Subcutaneous abdominal adipose tissue (tissue), 5 donors: Measurements from ENCODE around the gene WARS2.

Experiments
- H3K27ac ChIP-seq: one replicate; pipeline ENCODE4 v1.7.0; 2013; ENCODE audit warnings: low read depth, mild to moderate bottlenecking, inconsistent platforms, low read length, moderate library complexity
- H3K27me3 ChIP-seq, 5 donors: one replicate each; pipeline ENCODE4 v1.7.0; 2013; ENCODE audit warnings: low read length in 5 of 5, inconsistent platforms in 1 of 5; ENCODE audit not compliant: control insufficient read depth in 5 of 5, insufficient read depth in 4 of 5
- H3K36me3 ChIP-seq, 5 donors: one replicate each; pipeline ENCODE4 v1.7.0; 2013; ENCODE audit warnings: low read length in 5 of 5; ENCODE audit not compliant: control insufficient read depth in 5 of 5, insufficient read depth in 5 of 5
- H3K4me1 ChIP-seq, 5 donors: one replicate each; pipeline ENCODE4 v1.7.0; 2013; ENCODE audit warnings: low read length in 5 of 5, mild to moderate bottlenecking in 3 of 5, moderate library complexity in 1 of 5; ENCODE audit not compliant: control insufficient read depth in 5 of 5, insufficient read depth in 5 of 5
- H3K4me3 ChIP-seq, 5 donors: one replicate each; pipeline ENCODE4 v1.7.0; 2013; ENCODE audit warnings: low read length in 5 of 5, low read depth in 1 of 5
- H3K9ac ChIP-seq, 5 donors: one replicate each; pipeline ENCODE4 v1.7.0; 2013; ENCODE audit warnings: low read length in 5 of 5, mild to moderate bottlenecking in 4 of 5, moderate library complexity in 3 of 5
- H3K9me3 ChIP-seq, 5 donors: one replicate each; pipeline ENCODE4 v1.7.0; 2013; ENCODE audit warnings: low read length in 5 of 5; ENCODE audit not compliant: control insufficient read depth in 5 of 5
- donor health status: healthy.
- donor health status: healthy.
- donor health status: healthy.
- donor health status: healthy.
- donor health status: healthy.

WARS2 gene

DNA sequence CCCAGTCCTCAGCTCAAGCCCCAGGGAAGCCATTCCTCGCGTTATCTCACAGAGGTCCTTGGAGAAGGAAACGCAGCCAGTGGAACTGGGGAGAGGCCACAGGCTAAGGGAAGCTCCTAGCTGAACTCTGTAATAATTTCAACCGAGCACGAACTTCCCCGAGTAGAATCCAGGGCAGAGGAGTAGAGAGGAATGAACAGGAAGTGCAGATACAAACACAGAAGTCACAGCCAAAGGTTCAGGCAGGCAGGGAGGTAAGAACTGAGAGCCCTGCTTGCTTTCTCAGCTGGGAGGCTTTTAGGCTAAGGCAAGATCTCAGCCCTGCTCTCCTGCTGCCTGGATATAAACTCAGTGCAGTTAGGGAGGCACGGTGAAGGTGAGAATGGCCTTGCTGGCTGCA is 23.7 kb downstream of the WARS2 start:
- H3K9me3 ChIP-seq: peaks cover 0 to 2% (median 0%) of the 10 kb centered on the region in 5 donors
- peak overlapping the region in 2 of 5 donors; percentile 12 to 21 for H3K4me3 ChIP-seq
- no peaks in the 10 kb centered on the region for H3K27me3 ChIP-seq
- peak overlapping the region in 1 of 5 donors; percentile 44 for H3K9ac ChIP-seq
- H3K27ac ChIP-seq: no peak overlapping the region
- no peaks in the 10 kb centered on the region for H3K36me3 ChIP-seq
- peaks cover 4 to 12% (median 8%) of the 10 kb centered on the region in 5 donors for H3K4me1 ChIP-seq

DNA sequence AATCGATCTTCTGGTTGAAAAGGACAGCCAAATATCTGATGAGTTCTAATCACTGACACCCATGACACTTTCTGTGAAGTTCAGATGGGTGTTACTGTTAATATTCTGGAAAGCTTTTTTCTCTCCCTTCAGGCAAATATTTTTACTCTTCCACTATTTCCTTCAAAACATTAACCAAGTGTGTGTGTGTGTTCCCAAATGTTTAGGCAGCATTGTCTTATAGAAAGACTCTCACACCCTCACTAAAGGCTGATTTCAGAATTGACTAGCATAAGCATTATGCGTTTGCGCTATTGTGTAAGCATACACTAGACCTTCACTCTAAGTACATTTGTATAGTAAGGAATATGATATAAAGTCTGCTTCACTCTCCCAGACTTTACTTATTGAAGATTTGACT is 24.7 kb downstream of the WARS2 start:
- Histone ChIP-seq H3K9me3 (no peaks in the 10 kb centered on the region), H3K4me3 (no peak overlapping the region), H3K4me1 (peaks cover 4 to 12% (median 8%) of the 10 kb centered on the region in 5 donors), H3K27me3 (no peaks in the 10 kb centered on the region), H3K36me3 (no peaks in the 10 kb centered on the region), H3K27ac (no peak overlapping the region), H3K9ac (no peak overlapping the region)

DNA sequence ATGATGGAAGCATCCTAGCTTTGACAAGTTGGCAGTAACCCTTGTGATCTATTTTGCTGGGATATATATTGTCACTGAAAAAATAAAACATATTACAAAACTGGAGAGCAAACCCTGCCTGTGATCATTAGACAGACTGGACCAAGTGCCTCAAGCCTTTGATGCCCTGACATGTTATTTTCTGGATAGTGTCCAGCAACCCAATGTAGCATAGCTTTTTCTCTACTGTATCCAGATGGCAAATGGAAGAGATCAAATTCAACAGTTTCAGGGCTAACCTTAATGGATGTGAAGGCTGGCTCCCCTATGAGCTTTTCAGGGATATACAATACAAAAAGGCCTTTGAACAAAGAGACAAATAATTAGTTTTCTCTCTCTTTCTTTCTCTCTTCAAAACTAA is 25.1 kb downstream of the WARS2 start:
- Histone ChIP-seq H3K9ac (no peak overlapping the region), H3K36me3 (no peaks in the 10 kb centered on the region), H3K4me1 (peaks cover 4 to 12% (median 8%) of the 10 kb centered on the region in 5 donors), H3K4me3 (no peak overlapping the region), H3K27me3 (no peaks in the 10 kb centered on the region), H3K27ac (no peak overlapping the region), H3K9me3 (no peaks in the 10 kb centered on the region)

DNA sequence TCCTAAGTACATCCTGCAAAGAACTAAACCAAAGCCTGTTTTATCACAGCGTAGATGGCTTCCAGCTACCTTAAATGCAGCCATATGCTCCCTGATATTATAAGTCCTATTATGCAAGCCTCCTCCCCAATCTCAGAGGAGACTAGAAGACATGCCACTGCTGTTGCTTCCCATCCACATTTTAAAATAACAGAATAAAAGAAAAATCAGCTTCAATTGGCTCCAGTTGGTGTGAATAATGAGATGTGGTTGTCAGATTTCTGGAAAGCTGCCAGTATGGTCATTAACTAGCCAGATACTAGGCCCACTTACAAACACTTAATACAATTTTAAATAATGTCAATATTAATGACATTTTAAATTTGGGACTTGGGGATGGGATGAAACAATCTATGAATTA is 25.7 kb downstream of the WARS2 start:
- no peak overlapping the region for H3K9ac ChIP-seq
- H3K36me3 ChIP-seq: no peaks in the 10 kb centered on the region
- no peak overlapping the region for H3K4me3 ChIP-seq
- H3K27me3 ChIP-seq: no peaks in the 10 kb centered on the region
- H3K4me1 ChIP-seq: peaks cover 4 to 12% (median 8%) of the 10 kb centered on the region in 5 donors
- H3K9me3 ChIP-seq: no peaks in the 10 kb centered on the region
- H3K27ac ChIP-seq: no peak overlapping the region

DNA sequence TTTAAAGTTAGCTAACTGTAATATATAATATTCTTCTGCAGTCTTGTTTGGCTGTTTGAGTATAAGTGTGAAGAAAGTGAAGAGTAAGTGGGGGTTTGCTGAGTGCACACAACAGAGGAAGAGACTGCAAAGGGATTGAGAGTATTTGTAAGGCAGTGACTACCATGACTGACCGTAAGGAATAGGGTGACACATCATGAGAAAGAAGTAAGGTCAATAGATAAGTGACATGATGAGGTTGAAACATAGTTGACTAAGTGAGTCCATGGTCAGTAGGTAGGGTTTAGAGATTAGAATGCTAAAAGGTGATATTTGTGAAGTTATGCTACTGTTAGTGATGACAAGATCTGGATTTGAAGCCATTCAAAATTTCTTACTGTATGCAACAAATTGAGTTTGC is 27.7 kb downstream of the WARS2 start:
- Histone ChIP-seq H3K9me3 (no peaks in the 10 kb centered on the region), H3K4me3 (no peak overlapping the region), H3K9ac (no peak overlapping the region), H3K36me3 (no peaks in the 10 kb centered on the region), H3K27me3 (no peaks in the 10 kb centered on the region), H3K27ac (no peak overlapping the region), H3K4me1 (peaks cover 4 to 12% (median 8%) of the 10 kb centered on the region in 5 donors)

DNA sequence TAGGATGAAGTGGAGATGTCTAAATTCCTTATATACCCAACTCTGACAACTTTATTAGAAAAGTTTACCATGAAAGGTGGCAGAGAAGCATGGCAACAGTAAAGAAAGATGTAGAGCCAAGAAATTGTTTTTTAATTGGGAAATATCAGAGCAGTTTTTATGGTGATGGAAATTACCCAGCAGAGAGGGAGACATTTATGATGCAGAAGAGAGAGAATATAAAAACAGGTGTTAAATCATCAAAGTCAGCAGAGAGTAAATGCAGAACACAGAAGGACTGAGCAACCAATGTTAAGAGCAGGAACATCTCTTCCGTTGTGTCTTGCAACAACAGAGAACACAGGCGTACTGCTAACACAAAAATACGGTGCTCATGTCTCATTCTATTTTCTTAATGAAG is 28.2 kb downstream of the WARS2 start:
- no peak overlapping the region for H3K4me3 ChIP-seq
- no peaks in the 10 kb centered on the region for H3K9me3 ChIP-seq
- no peak overlapping the region for H3K9ac ChIP-seq
- peaks cover 4 to 11% (median 8%) of the 10 kb centered on the region in 5 donors for H3K4me1 ChIP-seq
- no peaks in the 10 kb centered on the region for H3K36me3 ChIP-seq
- no peak overlapping the region for H3K27ac ChIP-seq
- H3K27me3 ChIP-seq: no peaks in the 10 kb centered on the region

DNA sequence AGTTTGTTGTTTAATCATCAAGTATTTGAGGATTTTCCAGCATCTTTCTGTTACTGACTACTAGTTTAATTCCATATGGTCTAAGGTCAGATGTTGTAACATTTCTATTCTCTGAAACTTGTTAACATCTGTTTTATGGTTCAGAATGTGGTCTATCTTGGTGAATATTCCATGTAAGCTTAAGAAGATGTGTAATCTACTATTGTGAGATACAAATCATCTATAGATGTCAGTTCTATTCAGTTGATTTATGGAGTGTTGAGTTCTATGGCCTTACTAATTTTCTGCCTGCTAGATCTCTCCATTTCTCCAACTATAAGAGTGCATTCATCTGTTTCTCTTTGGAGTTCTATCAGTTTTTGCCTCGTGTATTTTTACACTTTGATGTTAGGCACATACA is 31.5 kb downstream of the WARS2 start:
- no peak overlapping the region for H3K27ac ChIP-seq
- H3K4me1 ChIP-seq: no peaks in the 10 kb centered on the region
- H3K9ac ChIP-seq: no peak overlapping the region
- H3K9me3 ChIP-seq: no peaks in the 10 kb centered on the region
- no peak overlapping the region for H3K4me3 ChIP-seq
- no peaks in the 10 kb centered on the region for H3K36me3 ChIP-seq
- no peaks in the 10 kb centered on the region for H3K27me3 ChIP-seq

DNA sequence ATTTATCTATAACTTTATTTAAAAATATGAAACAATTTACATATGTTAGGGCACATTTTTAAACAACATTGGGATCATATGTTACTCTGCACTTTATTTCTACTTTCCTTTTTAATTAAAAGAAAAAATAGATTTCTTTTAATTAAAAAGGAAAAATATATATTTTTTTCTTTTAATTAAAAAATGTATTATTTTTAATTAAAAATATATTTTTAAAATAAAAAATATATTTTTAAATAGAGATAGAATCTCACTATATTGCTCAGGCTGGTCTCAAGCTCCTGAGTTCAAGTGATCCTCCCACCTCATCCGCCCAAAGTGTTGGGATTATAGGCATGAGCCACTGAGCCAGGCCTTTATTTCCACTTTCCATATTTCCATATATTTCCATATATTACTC is 36.7 kb downstream of the WARS2 start:
- Histone ChIP-seq H3K27me3 (no peaks in the 10 kb centered on the region), H3K36me3 (no peaks in the 10 kb centered on the region), H3K4me3 (no peak overlapping the region), H3K9ac (no peak overlapping the region), H3K27ac (no peak overlapping the region), H3K9me3 (no peaks in the 10 kb centered on the region), H3K4me1 (peaks cover 0 to 9% (median 0%) of the 10 kb centered on the region in 5 donors)

DNA sequence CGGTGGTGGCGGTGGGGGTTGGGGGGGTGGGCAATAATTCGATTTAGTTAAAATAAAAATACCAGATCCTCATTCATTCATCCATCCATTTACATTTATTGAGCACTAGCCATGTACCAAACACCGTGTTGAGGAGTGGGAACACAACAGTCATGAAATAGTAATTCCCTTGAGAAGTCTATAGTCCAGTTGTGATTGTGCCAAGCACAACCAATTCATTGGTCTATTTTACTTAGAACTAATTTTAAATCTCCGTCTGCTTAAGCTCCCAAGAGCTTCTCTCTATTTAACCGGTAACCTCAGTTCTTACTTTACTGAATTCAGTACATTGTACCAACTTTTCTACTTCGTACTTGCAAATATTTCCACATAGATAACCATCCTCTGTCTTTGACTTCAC is 38.4 kb downstream of the WARS2 start:
- H3K9ac ChIP-seq: no peak overlapping the region
- no peak overlapping the region for H3K27ac ChIP-seq
- no peaks in the 10 kb centered on the region for H3K9me3 ChIP-seq
- no peaks in the 10 kb centered on the region for H3K27me3 ChIP-seq
- peaks cover 0 to 9% (median 0%) of the 10 kb centered on the region in 5 donors for H3K4me1 ChIP-seq
- H3K36me3 ChIP-seq: no peaks in the 10 kb centered on the region
- H3K4me3 ChIP-seq: no peak overlapping the region

DNA sequence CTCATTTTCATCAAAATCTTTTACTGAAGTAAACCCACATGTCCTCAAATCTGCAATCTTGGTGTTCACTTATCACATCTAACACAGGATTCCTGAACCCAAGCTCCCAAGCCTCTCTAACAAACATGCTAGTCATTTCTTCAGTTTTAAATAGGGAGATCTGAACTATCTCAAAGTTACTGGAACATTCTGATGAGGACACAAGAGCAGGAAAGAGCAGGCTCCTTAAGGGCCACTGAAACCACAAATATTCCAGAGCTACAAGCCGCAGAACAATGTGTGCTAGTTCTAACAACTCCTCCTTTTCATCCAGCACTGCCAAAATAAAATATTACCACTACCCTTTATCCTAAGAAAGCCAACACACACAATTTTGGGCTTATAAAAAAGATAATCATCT is 38.9 kb downstream of the WARS2 start:
- peaks cover 0 to 9% (median 0%) of the 10 kb centered on the region in 5 donors for H3K4me1 ChIP-seq
- no peaks in the 10 kb centered on the region for H3K27me3 ChIP-seq
- H3K4me3 ChIP-seq: no peak overlapping the region
- H3K9me3 ChIP-seq: no peaks in the 10 kb centered on the region
- no peaks in the 10 kb centered on the region for H3K36me3 ChIP-seq
- no peak overlapping the region for H3K9ac ChIP-seq
- peak overlapping the region; percentile 11 for H3K27ac ChIP-seq

DNA sequence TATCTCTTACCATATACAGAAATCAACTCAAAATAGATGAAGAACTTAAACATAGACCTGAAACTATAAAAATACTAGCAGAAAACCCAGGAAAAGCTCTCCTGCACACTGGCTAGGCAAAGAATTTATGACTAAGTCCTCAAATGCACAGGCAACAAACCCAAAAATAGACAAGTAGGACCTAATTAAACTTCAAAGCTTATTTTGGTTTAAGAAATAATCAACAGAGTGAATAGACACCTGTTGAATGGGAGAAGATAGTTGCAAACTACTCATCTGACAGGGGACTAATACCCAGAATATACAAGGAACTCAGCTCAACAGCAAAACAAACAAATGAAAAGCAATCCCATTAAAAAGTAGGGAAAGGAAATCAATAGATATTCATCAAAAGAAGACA is 40.7 kb downstream of the WARS2 start:
- Histone ChIP-seq H3K4me3 (no peak overlapping the region), H3K36me3 (no peaks in the 10 kb centered on the region), H3K9me3 (no peaks in the 10 kb centered on the region), H3K27ac (no peak overlapping the region), H3K27me3 (no peaks in the 10 kb centered on the region), H3K9ac (no peak overlapping the region), H3K4me1 (peaks cover 0 to 9% (median 0%) of the 10 kb centered on the region in 5 donors)
